Skin epidermis (tissue), 12 donors: ENCODE data around the gene XCL1.
"Not testable (repeated sequence)": the region's sequence is repeated elsewhere in the genome, so short reads cannot be mapped to it uniquely, and the experiment has no call there.

Experiments used
- H3K27ac ChIP-seq, 21 experiments: fragments of 200-600 bp; sonication (generic) in 11 of 21; one replicate each; pipeline ENCODE4 v1.5.0; 2020; ENCODE audit warnings: mild to moderate bottlenecking in 3 of 21, inconsistent platforms in 2 of 21, moderate library complexity in 2 of 21
- H3K4me3 ChIP-seq, 7 experiments: fragments of 200-600 bp; sonication (generic) in 2 of 7; one replicate each; pipeline ENCODE4 v1.5.0; 2020; ENCODE audit warnings: inconsistent platforms in 2 of 7, mild to moderate bottlenecking in 2 of 7, moderate library complexity in 1 of 7

The XCL1 gene

GRCh38 chr1:168565825-168566224 is 10.6 kb upstream of the XCL1 start:
- H3K27ac ChIP-seq = no peak overlapping the region
- no peak overlapping the region for H3K4me3 ChIP-seq

GRCh38 chr1:168567007-168567406 is 9.4 kb upstream of the XCL1 start:
- Histone ChIP-seq H3K4me3 (no peak overlapping the region), H3K27ac (no peak overlapping the region)

- Histone ChIP-seq H3K4me3 (no peak overlapping the region), H3K27ac (no peak overlapping the region)
Measured at GRCh38 chr1:168567568-168567967, 8.8 kb upstream of the XCL1 start.

GRCh38 chr1:168568346-168568745 is 8.1 kb upstream of the XCL1 start:
- Histone ChIP-seq H3K4me3 (no peak overlapping the region), H3K27ac (no peak overlapping the region)

GRCh38 chr1:168570652-168571051 is 5.8 kb upstream of the XCL1 start:
- H3K4me3 ChIP-seq = no peak overlapping the region
- no peak overlapping the region for H3K27ac ChIP-seq

- H3K27ac ChIP-seq = no peak overlapping the region
- H3K4me3 ChIP-seq = no peak overlapping the region
Measured at GRCh38 chr1:168572633-168573032, 3.8 kb upstream of the XCL1 start.

GRCh38 chr1:168574234-168574633 is 2.2 kb upstream of the XCL1 start:
- not testable (repeated sequence) for H3K27ac ChIP-seq, H3K4me3 ChIP-seq

GRCh38 chr1:168578531-168579185 is 2.3 kb downstream of the XCL1 start:
- not testable (repeated sequence) for H3K4me3 ChIP-seq, H3K27ac ChIP-seq

GRCh38 chr1:168580290-168580689 is 3.9 kb downstream of the XCL1 start:
- H3K4me3 ChIP-seq, H3K27ac ChIP-seq: not testable (repeated sequence)

- H3K27ac ChIP-seq, H3K4me3 ChIP-seq: not testable (repeated sequence)
Measured at GRCh38 chr1:168580991-168581390, 4.6 kb downstream of the XCL1 start.

- no peak overlapping the region for H3K27ac ChIP-seq
- no peak overlapping the region for H3K4me3 ChIP-seq
Measured at GRCh38 chr1:168581817-168582572, 5.6 kb downstream of the XCL1 start.

GRCh38 chr1:168582688-168583336 is 6.4 kb downstream of the XCL1 start:
- Histone ChIP-seq H3K27ac (no peak overlapping the region), H3K4me3 (no peak overlapping the region)

- Histone ChIP-seq H3K4me3 (no peak overlapping the region), H3K27ac (no peak overlapping the region)
Measured at GRCh38 chr1:168583571-168583970, 7.2 kb downstream of the XCL1 start.

GRCh38 chr1:168585191-168585590 is 8.8 kb downstream of the XCL1 start:
- Histone ChIP-seq H3K4me3 (no peak overlapping the region), H3K27ac (no peak overlapping the region)

GRCh38 chr1:168585937-168586336 is 9.5 kb downstream of the XCL1 start:
- Histone ChIP-seq H3K27ac (no peak overlapping the region), H3K4me3 (no peak overlapping the region)

- no peak overlapping the region for H3K27ac ChIP-seq
- no peak overlapping the region for H3K4me3 ChIP-seq
Measured at GRCh38 chr1:168589167-168589566, 12.8 kb downstream of the XCL1 start.

- H3K4me3 ChIP-seq = no peak overlapping the region
- H3K27ac ChIP-seq = no peak overlapping the region
Measured at GRCh38 chr1:168591066-168591465, 14.7 kb downstream of the XCL1 start.

GRCh38 chr1:168591641-168592250 is 15.3 kb downstream of the XCL1 start:
- H3K27ac ChIP-seq = no peak overlapping the region
- H3K4me3 ChIP-seq = no peak overlapping the region

GRCh38 chr1:168595403-168595802 is 19.0 kb downstream of the XCL1 start:
- not testable (repeated sequence) for H3K27ac ChIP-seq, H3K4me3 ChIP-seq

GRCh38 chr1:168598125-168598524 is 21.7 kb downstream of the XCL1 start:
- no peak overlapping the region for H3K4me3 ChIP-seq

GRCh38 chr1:168598892-168599291 is 22.5 kb downstream of the XCL1 start:
- Histone ChIP-seq H3K27ac (no peak overlapping the region), H3K4me3 (no peak overlapping the region)

More at GRCh38 chr1:168598125-168598524, 21.7 kb downstream of the XCL1 start:
- H3K27ac ChIP-seq = no peak overlapping the region
